Immature natural killer cell (primary cell): ENCODE data around the gene DPH2. TPM values are rescaled to one million over a fixed set of nuclear protein-coding genes. Genes with fewer than 3 reads are reported as not detected.

Experiments used
- DNase-seq, 3 donors: peaks; one replicate each; pipeline ENCODE4 v3.0.0; 2022; ENCODE audit warnings: mixed read lengths in 1 of 3
- H3K27ac Mint-ChIP-seq, 6 donors: one replicate each; pipeline ENCODE4 v1.8.0; 2020; ENCODE audit warnings: mixed read lengths in 6 of 6, mild to moderate bottlenecking in 5 of 6, inconsistent platforms in 4 of 6, moderate library complexity in 3 of 6
- H3K27me3 Mint-ChIP-seq, 3 donors: one replicate each; pipeline ENCODE4 v1.8.0; 2020 to 2021; ENCODE audit warnings: low read depth in 3 of 3, mild to moderate bottlenecking in 3 of 3, mixed read lengths in 3 of 3, moderate library complexity in 3 of 3, inconsistent platforms in 1 of 3
- H3K36me3 Mint-ChIP-seq, 3 donors: one replicate each; pipeline ENCODE4 v1.8.0; 2020; ENCODE audit warnings: mixed read lengths in 3 of 3, inconsistent platforms in 2 of 3, mild to moderate bottlenecking in 2 of 3
- H3K4me1 Mint-ChIP-seq, 2 donors: one replicate each; pipeline ENCODE4 v1.8.0; 2020; ENCODE audit warnings: inconsistent platforms in 2 of 2, mild to moderate bottlenecking in 2 of 2, mixed read lengths in 2 of 2, moderate library complexity in 1 of 2
- H3K4me3 Mint-ChIP-seq, 5 donors: one replicate each; pipeline ENCODE4 v1.8.0; 2020; ENCODE audit warnings: mild to moderate bottlenecking in 5 of 5, mixed read lengths in 5 of 5, inconsistent platforms in 3 of 5, moderate library complexity in 3 of 5
- H3K9me3 Mint-ChIP-seq, 6 donors: one replicate each; pipeline ENCODE4 v1.8.0; 2020; ENCODE audit warnings: mild to moderate bottlenecking in 6 of 6, mixed read lengths in 6 of 6, inconsistent platforms in 4 of 6, moderate library complexity in 3 of 6
- polyA plus RNA-seq, 3 donors: library from polyadenylated mRNA; unstranded; fragments of 300-500 nt; fragmentation: Illumina TruSeq; gene quantifications; one replicate each; pipeline ENCODE4 v1.2.3, GENCODE V29; 2021

Gene DPH2
- polyA plus RNA-seq, 3 donors from 2014 or later: 20.0 to 29.0 (median 21.4) TPM

DNA sequence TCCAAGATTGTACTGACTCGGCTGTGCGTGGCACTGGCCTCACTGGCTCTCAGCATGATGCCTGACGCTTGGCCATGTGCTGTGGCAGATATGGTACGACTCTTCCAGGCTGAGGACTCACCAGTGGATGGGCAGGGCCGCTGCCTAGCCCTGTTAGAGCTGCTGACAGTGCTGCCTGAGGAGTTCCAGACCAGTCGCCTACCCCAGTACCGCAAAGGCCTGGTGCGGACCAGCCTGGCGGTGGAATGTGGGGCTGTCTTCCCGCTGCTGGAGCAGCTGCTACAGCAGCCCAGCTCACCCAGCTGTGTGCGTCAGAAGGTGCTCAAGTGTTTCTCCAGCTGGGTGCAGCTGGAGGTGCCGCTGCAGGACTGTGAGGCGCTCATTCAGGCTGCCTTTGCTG lies 20.1 kb upstream of the DPH2 start:
- no peaks in the 10 kb centered on the region for H3K27me3 Mint-ChIP-seq
- H3K4me1 Mint-ChIP-seq: peaks cover 33 to 36% of the 10 kb centered on the region in 2 donors
- peaks cover 0 to 7% (median 5%) of the 10 kb centered on the region in 3 donors for H3K36me3 Mint-ChIP-seq
- no peaks in the 10 kb centered on the region for H3K9me3 Mint-ChIP-seq
- DNase-seq: no peak
- peak overlapping the region in 3 of 5 donors; percentile 7 to 57 (median 33) for H3K4me3 Mint-ChIP-seq
- no peak overlapping the region for H3K27ac Mint-ChIP-seq

DNA sequence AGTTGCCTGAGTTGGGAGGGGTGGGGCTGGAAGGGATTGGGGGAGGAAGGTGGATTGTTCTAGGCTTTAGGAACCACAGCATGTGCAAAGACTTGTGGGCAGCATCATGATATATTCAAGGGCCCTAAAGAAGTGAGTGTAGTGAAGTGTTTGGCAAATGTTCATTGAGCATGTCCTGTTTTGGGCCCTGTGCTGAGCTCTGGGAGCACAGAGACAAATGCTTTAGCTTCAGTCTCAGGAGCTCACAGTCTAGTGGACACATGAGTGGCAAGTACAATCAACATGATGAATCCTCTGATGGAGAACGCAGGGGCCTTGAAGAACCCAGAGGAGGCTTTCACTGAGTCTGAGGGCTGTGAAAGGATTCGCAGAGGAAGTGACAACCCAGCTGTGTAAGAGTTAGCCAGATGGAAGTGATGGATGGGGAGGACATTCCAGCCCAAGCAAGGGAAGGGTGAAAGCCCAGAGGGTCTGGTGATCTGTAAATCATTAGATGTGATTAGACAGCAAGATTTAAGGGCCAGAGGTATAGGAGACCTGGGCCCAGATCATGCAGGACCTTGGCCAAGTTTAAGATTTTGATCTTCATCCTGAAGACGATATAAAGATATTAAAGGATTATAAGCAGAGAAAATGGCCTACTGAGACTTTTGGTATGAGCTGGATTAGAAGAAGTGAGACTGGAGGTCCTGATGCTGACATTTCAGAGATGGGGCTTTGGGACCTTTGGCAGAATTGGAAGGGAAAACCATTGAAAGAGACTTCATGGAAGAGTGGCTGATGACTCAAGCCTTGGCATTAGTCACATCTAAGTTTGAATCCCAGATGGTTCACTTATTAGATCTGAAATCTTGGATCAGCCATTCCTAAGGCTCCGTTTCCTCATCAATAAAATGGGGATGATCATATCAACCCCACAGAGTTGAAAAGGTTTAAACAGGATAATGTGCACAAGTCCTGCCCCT lies 18.5 kb upstream of the DPH2 start:
- Mint-ChIP-seq H3K4me1 (peaks cover 17 to 22% of the 10 kb centered on the region in 2 donors), H3K4me3 (no peak overlapping the region)

DNA sequence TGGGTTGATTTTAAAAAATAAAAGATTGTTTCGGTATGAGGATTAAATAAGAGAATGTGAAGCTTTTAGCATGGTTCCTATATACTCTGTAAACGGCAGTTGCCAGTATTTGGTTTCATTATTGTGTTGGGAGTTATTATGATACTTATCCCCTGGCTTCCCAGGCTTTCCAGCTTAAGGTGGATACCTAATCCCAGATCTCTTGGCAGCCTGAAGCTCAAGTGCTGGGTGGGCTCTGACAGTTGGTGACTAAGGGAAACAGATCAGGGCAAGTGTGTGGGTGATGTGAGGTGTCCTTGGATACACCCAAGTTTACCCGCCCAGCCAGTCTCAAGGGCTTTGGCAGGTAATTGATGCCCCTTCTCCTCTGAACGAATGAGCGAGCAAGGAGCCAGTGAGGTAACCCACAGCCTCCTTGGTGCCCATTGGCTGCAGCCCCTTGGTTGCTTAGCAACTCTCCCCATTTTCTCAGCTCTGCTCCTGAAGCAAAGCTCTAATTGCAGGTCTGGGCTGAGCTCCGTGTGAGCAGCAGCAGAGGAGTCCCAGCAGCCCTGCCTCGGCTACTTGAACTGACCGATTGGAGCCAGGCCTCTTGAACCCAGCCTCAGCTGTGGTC lies 17.0 kb upstream of the DPH2 start:
- no peaks in the 10 kb centered on the region for H3K27me3 Mint-ChIP-seq
- no peak overlapping the region for H3K4me3 Mint-ChIP-seq
- H3K36me3 Mint-ChIP-seq: peaks cover 6 to 12% (median 7%) of the 10 kb centered on the region in 3 donors
- no peak for DNase-seq
- no peak overlapping the region for H3K27ac Mint-ChIP-seq
- H3K4me1 Mint-ChIP-seq: peaks cover 11 to 14% of the 10 kb centered on the region in 2 donors
- H3K9me3 Mint-ChIP-seq: no peaks in the 10 kb centered on the region

More for the DNA sequence above, 18.5 kb upstream of the DPH2 start:
- peaks cover 0 to 7% (median 5%) of the 10 kb centered on the region in 3 donors for H3K36me3 Mint-ChIP-seq
- H3K27ac Mint-ChIP-seq: no peak overlapping the region
- H3K27me3 Mint-ChIP-seq: no peaks in the 10 kb centered on the region
- no peak for DNase-seq
- H3K9me3 Mint-ChIP-seq: no peaks in the 10 kb centered on the region

DNA sequence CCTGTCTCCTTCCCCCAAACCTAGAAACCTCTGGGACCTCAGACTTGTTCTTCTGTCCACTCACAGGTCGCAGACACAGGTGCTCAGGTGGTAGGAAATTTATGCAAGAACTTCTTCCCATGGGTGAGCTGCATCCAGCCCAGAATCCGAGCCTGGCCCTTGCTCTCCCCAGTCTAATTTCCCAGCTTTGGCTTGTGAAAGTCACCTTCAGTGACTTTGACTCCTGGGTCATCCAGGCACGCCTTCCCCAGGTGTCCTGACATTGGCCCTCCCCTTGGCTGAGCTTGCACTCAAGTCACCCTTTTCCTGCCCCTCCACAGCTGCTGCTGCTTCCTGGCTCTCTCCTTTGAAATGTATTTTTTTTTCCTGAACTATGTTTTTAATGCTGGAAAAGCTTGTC lies 16.4 kb upstream of the DPH2 start:
- Mint-ChIP-seq H3K4me3 (no peak overlapping the region), H3K27ac (no peak overlapping the region), H3K36me3 (peaks cover 11 to 18% (median 12%) of the 10 kb centered on the region in 3 donors), H3K9me3 (no peaks in the 10 kb centered on the region), H3K4me1 (peaks cover 6 to 10% of the 10 kb centered on the region in 2 donors), H3K27me3 (no peaks in the 10 kb centered on the region)
- no peak for DNase-seq

DNA sequence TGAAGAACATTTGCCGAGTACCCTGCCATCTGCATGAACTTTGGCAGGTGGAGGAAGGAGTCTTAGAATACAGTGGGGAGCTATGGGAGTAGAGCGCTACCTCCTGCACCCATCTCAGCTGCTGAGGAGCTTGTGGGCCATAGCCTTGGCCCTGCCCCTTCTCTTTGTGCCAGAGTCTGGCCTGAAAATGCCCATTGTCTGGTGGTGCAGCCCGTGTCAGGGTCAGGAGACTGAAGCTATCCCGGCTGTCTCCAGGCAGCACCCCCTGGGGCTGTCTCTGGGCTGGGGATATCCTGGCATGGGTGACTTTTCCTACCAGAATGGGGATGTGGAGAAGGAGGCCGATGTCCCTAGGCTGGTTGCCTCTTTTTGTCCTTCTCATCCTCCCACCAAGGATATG lies 15.8 kb upstream of the DPH2 start:
- Mint-ChIP-seq H3K4me3 (no peak overlapping the region), H3K4me1 (peaks cover 0 to 4% of the 10 kb centered on the region in 2 donors), H3K9me3 (no peaks in the 10 kb centered on the region), H3K36me3 (peaks cover 13 to 23% (median 16%) of the 10 kb centered on the region in 3 donors), H3K27me3 (no peaks in the 10 kb centered on the region), H3K27ac (no peak overlapping the region)
- DNase-seq: no peak

DNA sequence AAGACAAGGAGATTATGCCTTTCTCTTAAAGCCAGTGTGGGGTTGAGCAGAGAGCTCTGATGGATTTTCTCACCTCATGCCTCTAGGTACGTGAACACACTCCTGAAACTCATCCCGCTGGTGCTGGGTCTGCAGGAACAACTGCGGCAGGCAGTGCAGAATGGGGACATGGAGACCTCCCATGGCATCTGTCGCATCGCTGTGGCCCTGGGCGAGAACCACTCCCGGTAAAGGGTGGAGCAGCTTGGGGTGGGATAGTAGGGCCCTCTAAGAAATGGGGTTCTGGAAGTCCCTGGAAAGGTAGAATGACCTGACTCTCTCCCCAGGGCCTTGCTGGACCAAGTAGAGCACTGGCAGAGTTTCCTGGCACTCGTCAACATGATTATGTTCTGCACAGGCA lies 13.6 kb upstream of the DPH2 start:
- no peak for DNase-seq
- Mint-ChIP-seq H3K27ac (no peak overlapping the region), H3K9me3 (no peaks in the 10 kb centered on the region), H3K36me3 (peaks cover 9 to 24% (median 22%) of the 10 kb centered on the region in 3 donors), H3K4me1 (no peaks in the 10 kb centered on the region), H3K27me3 (no peaks in the 10 kb centered on the region), H3K4me3 (no peak overlapping the region)

DNA sequence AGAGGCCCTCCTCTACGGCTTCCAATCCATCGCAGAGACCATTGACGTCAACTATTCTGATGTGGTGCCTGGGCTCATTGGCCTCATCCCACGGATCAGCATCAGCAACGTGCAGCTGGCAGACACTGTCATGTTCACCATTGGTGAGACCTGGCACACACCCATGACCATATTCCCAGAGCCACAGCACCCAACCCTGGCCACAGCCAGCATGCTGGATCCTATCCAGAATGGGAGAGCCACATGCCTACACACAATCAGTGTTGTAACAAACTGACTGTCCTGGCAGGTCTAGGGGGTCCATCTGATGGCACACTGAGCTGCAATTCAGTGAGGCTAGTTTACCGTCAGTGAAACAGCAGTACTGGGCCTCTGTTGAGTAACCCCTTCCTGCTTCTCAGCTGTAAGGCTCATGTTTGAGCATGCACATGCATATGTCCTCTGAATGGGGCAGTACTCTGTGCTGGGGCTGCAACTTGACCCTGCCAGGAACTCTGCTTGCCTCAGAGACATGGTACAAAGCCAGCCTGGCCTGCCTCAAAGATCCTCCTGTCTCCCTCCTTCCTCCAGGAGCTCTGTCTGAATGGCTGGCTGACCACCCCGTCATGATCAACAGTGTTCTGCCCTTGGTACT lies 12.3 kb upstream of the DPH2 start:
- Mint-ChIP-seq H3K4me3 (no peak overlapping the region), H3K36me3 (peaks cover 15 to 30% (median 28%) of the 10 kb centered on the region in 3 donors), H3K27me3 (no peaks in the 10 kb centered on the region), H3K9me3 (no peaks in the 10 kb centered on the region), H3K4me1 (no peaks in the 10 kb centered on the region), H3K27ac (no peak overlapping the region)
- no peak for DNase-seq

DNA sequence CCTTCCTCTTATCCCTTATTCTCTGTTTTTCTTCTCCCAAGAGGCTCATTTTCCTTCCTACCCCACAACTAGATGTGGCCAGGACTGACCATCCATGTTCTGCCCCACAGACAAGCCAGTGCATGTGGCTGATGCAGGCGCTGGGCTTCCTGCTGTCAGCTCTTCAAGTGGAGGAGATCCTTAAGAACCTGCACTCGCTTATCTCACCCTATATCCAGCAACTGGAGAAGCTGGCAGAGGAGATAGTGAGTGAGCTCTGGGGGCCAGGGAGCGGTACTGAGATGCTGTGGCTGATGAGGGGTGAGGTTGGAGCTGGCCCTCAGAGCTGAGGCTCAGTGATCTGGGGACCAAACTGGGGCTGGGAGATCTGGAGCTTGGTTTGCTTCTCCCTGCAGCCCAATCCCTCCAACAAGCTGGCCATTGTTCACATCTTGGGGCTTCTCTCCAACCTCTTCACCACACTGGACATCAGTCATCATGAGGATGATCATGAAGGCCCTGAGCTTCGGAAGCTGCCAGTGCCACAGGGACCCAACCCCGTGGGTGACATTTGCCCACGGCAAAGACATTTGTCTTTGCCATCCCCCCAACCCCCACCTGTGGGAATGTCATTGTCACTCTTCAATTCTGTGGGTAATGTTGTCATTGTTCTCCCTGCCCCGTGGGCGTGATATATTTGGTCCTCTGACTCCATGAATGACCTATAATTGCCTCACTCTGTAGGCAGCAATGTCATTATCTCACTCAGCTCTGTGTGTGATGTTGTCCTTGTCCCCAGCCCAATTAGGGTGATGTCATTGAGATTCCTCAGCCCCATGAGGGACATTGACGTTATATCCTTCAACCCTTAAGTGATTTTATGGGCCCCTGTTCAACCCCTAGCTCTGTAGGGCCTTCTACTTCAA lies 11.2 kb upstream of the DPH2 start:
- Mint-ChIP-seq H3K9me3 (no peaks in the 10 kb centered on the region), H3K4me1 (no peaks in the 10 kb centered on the region), H3K36me3 (peaks cover 19 to 31% (median 29%) of the 10 kb centered on the region in 3 donors), H3K4me3 (no peak overlapping the region), H3K27me3 (no peaks in the 10 kb centered on the region), H3K27ac (peak overlapping the region in 1 of 6 donors; percentile 24)
- no peak for DNase-seq

DNA sequence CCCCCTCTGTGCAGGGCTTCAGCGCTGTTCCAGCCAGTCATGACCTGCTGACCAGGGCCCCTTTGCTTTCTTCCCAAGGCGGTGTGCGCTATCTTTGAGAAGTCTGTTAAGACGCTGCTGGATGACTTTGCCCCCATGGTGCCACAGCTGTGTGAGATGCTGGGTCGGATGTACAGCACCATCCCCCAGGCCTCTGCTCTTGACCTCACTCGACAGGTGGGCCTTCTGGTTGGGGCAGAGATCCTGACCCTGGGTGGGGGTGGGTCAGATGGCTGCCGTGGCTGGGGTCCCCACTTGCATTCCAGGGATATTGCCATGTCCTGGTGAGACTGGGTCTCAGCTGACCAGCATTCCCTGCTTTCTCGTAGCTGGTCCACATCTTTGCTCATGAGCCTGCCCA lies 9.0 kb upstream of the DPH2 start:
- Mint-ChIP-seq H3K27me3 (no peaks in the 10 kb centered on the region), H3K4me1 (no peaks in the 10 kb centered on the region), H3K36me3 (peaks cover 19 to 31% (median 29%) of the 10 kb centered on the region in 3 donors), H3K27ac (no peak overlapping the region), H3K9me3 (no peaks in the 10 kb centered on the region), H3K4me3 (no peak overlapping the region)
- no peak for DNase-seq

DNA sequence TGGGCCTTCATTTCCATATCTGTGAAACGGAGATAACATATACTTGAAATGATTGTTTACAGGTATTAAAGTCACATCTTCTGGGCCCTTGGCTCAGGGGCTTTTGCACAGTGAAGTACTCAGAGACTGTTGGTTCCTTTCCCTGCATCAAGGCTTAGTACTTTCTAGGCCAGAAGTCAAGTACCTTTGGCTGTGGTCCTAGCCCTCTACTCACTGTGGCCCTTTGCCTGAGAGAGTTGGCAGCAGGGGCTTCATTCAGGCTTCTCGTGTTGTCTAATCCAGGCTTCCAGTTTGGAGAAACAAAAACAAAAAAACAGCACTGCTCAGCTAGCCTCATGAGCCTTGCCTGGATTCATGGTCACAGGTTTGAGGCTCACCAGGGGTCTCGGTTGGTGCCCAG lies 8.1 kb upstream of the DPH2 start:
- H3K4me3 Mint-ChIP-seq: no peak overlapping the region
- no peaks in the 10 kb centered on the region for H3K9me3 Mint-ChIP-seq
- no peaks in the 10 kb centered on the region for H3K27me3 Mint-ChIP-seq
- H3K27ac Mint-ChIP-seq: no peak overlapping the region
- no peak for DNase-seq
- peaks cover 19 to 31% (median 29%) of the 10 kb centered on the region in 3 donors for H3K36me3 Mint-ChIP-seq
- H3K4me1 Mint-ChIP-seq: no peaks in the 10 kb centered on the region

DNA sequence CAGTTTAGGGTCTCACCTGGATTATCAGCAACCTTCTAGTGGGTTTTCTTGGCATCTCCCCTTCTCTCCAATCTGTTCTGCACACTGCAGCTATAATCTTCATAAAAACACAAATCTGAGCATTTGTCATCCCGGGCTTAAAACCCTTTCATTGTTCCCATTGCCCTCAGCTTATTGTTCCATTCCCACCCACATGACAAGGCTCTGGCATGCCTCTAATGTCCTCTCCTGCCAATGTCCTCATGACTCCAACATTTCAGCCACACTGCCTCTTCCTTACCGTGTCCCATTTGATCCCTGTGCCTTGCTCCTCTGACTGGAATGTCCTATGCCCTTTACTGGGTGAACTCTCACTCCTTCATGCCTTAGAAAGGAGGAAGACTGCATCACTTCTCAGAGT lies 7.5 kb upstream of the DPH2 start:
- Mint-ChIP-seq H3K27me3 (no peaks in the 10 kb centered on the region), H3K4me1 (no peaks in the 10 kb centered on the region), H3K36me3 (peaks cover 19 to 28% (median 24%) of the 10 kb centered on the region in 3 donors), H3K4me3 (no peak overlapping the region), H3K27ac (no peak overlapping the region), H3K9me3 (no peaks in the 10 kb centered on the region)
- no peak for DNase-seq

DNA sequence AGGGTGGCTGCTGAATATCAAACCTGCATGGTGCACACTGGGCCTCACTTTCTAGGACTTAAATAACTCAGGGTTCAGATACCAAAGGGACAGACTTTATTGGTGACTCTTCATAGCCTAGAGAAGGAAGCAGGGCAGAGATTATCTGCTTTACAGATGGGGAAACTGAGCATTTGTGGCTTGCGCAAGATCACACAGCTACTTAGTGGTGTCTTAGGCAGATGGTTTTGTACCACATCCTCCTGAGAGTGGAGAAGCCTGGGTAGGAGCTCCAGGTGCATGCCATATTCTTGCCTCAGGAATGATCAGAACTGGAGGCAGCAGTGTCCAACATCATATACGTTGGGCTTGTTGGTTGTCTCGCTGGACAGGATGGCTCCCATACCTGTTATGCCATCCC lies 6.8 kb upstream of the DPH2 start:
- no peak overlapping the region for H3K27ac Mint-ChIP-seq
- no peak for DNase-seq
- H3K36me3 Mint-ChIP-seq: peaks cover 17 to 24% (median 21%) of the 10 kb centered on the region in 3 donors
- no peaks in the 10 kb centered on the region for H3K9me3 Mint-ChIP-seq
- H3K27me3 Mint-ChIP-seq: peaks cover 0 to under 1% (median 0%) of the 10 kb centered on the region in 3 donors
- no peaks in the 10 kb centered on the region for H3K4me1 Mint-ChIP-seq
- H3K4me3 Mint-ChIP-seq: no peak overlapping the region

DNA sequence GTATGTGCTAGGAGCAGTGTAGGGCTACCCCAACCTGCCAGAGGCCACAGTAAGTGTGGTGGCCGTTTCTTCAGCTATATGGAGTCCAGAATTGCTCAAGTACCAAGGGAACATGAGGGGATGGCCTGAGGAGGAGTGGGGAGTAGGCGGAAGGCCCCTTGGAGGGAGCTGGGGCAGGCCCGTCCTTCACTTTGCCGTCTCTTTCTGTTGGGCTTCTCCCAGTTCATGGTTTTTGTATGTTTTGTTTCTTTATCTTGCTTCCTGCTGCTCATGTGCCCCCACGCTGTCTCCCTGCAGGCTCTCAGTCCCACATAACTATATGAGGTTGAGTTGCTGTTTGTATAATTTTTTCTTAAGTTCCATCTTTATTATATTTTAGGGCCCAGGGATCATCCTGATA lies 5.9 kb upstream of the DPH2 start:
- Mint-ChIP-seq H3K9me3 (no peaks in the 10 kb centered on the region), H3K27me3 (peaks cover 0 to 1% (median 0%) of the 10 kb centered on the region in 3 donors), H3K4me1 (no peaks in the 10 kb centered on the region), H3K4me3 (no peak overlapping the region), H3K36me3 (peaks cover 12 to 16% (median 15%) of the 10 kb centered on the region in 3 donors), H3K27ac (no peak overlapping the region)
- DNase-seq: no peak
